HG03342 (cell line): ENCODE measurements around the gene EFL1.
A peak's percentile ranks its signal among the peaks of the same experiment; 100 is the strongest.
"Not testable (repeated sequence)": the region's sequence is repeated elsewhere in the genome, so short reads cannot be mapped to it uniquely, and the experiment has no call there.

Experiments used
- ATAC-seq: cut with Tn5 transposase; IDR thresholded peaks from one replicate; pipeline ENCODE4 v1.9.1; 2021; ENCODE audit warnings: mild to moderate bottlenecking, moderate library complexity; ENCODE audit not compliant: unreplicated experiment

EFL1 gene

GRCh38 chr15:82262422-82263026 is at the start of gene EFL1, which contains the start of gene SAXO2:
EFL1 (minus strand) TSS chr15:82262734; CDS start chr15:82261778, 956 bp downstream.
SAXO2 (plus strand) TSS chr15:82262818; CDS start chr15:82262880, 62 bp downstream.
- ATAC-seq = peak; percentile 97

- ATAC-seq = not testable (repeated sequence)
These were observed 48.8 kb upstream of the EFL1 start for GRCh38 chr15:82311321-82311720.

- no peak for ATAC-seq
These were observed 47.3 kb upstream of the EFL1 start for GRCh38 chr15:82309802-82310201.

- ATAC-seq = no peak
These were observed 45.2 kb upstream of the EFL1 start for GRCh38 chr15:82307714-82308081.

GRCh38 chr15:82306791-82307713 is 44.5 kb upstream of the EFL1 start:
- no peak for ATAC-seq

GRCh38 chr15:82305621-82306048 is 43.1 kb upstream of the EFL1 start:
- ATAC-seq = no peak

GRCh38 chr15:82304778-82305090 is 42.2 kb upstream of the EFL1 start:
- no peak for ATAC-seq

- no peak for ATAC-seq
These were observed 41.6 kb upstream of the EFL1 start for GRCh38 chr15:82303956-82304777.

- no peak for ATAC-seq
These were observed 38.9 kb upstream of the EFL1 start for GRCh38 chr15:82301296-82302016.

GRCh38 chr15:82300883-82301282 is 38.3 kb upstream of the EFL1 start:
- no peak for ATAC-seq

GRCh38 chr15:82300326-82300725 is 37.8 kb upstream of the EFL1 start:
- not testable (repeated sequence) for ATAC-seq

GRCh38 chr15:82299511-82299914 is 37.0 kb upstream of the EFL1 start:
- ATAC-seq = not testable (repeated sequence)

GRCh38 chr15:82298520-82298919 is 36.0 kb upstream of the EFL1 start:
- ATAC-seq = no peak

- no peak for ATAC-seq
These were observed 35.5 kb upstream of the EFL1 start for GRCh38 chr15:82298032-82298431.

GRCh38 chr15:82297546-82297945 is 35.0 kb upstream of the EFL1 start:
- no peak for ATAC-seq

- ATAC-seq = no peak
These were observed 31.6 kb upstream of the EFL1 start for GRCh38 chr15:82294061-82294690.

GRCh38 chr15:82292271-82292670 is 29.7 kb upstream of the EFL1 start:
- ATAC-seq = no peak

GRCh38 chr15:82288202-82288601 is 25.7 kb upstream of the EFL1 start:
- ATAC-seq = not testable (repeated sequence)

- peak; percentile 85 for ATAC-seq
These were observed 23.9 kb upstream of the EFL1 start for GRCh38 chr15:82286475-82286874.

GRCh38 chr15:82284381-82284780 is 21.8 kb upstream of the EFL1 start:
- not testable (repeated sequence) for ATAC-seq
